Measurements from ENCODE around the gene SOX18.

Gene SOX18

DNA sequence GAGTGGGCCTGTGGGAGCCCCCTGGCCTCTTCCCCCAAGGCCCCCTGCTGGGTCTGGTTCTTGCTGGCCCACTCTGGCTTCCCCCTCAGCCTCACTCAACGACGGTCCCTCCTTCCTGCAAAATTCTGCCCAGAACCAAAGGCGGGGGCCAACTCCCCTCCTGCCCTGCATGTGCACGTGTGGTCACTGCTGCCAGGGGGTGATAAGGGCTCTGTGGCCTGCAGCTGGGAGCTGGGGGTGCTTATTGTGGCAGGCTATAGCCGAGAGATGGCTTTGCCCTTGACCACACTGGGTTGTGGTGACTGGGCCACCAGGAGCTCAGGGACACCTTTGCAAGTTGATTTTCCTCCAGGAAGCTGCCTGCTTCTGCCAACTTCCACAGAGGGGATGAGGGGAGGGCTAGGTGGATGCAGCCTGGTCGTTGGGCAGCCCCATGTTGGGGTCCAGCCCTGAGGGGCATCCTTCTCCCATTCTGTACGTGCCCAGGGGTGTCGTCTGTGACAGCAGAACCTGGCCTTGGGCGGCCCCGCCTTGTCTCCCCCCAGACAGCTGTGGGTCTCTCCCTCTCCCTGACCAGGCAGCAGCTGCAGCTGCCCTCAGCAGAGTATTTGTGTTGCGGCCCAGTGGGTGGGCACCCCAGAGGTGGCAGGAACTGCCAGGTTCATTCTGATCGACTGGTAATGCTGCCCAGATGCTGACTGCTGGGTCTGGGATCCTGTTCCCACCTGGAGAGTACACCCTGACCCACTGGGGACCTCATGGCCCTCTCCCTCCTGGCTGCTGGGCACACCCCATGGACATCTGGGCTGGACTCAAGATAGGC lies 19.2 kb upstream of the SOX18 start:
- no peak for DNase-seq (ENCODE audit: low read depth in 2 of 2)

DNA sequence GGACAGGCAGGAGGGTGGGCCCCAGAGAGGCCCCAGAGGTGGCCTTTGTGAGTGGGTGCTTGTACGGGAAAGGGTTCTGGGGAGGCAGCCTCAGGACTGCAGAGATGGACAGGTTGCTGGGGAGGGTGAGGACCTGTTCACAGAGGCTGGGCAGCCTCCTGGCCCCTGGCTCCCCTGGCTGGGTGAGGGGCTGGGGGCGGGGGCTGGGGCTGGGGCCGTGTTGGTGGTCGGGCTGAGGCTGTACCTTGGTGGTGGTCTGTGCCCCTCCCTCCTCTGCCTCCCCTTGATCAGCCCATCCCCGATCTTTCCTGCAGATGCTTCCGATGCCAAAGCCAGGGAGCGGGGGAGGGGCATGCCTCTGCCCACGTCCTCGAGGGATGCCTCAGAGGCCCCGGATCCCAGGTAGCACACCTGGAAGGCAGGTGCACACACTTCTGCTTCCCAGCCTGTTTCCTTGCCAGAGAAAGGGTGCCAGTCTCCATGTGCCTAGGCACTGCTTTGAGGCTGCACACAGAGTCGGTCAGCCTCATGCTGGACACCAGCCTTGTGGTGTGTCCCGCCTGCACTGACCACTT lies 18.4 kb upstream of the SOX18 start:
- DNase-seq (ENCODE audit: low read depth in 2 of 2) = no peak

DNA sequence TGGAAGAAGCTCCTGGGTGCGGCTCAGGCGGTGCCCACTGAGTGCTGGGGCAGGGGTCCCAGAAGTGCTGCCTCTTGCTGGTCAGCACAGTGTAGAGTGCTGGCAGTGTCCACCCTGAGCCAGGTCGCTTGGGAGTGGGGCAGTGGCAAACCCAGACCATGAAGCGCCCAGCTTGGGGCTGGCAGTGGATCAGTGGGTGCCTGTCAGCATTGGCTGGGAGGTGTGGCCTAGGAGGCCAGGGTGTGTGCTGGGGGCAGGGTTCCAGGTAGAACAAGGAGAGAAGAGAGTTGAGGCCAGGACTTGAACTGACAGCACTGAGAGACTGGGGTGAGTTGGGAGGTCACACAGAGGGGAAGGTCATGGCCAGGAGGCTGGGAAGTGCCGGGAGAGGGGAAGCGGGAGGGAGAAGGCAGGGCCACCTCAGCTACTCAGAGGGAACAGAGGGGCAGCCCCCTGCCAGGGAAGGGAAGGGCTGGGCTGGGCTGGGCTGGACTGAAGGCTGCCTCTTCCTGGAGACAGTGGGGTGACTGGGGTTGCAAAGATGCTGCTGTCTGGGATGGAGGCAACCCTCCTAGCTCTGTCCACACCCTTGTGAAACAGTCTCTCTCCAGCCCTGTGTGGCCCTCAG lies 17.7 kb upstream of the SOX18 start:
- DNase-seq (ENCODE audit: low read depth in 2 of 2) = no peak

DNA sequence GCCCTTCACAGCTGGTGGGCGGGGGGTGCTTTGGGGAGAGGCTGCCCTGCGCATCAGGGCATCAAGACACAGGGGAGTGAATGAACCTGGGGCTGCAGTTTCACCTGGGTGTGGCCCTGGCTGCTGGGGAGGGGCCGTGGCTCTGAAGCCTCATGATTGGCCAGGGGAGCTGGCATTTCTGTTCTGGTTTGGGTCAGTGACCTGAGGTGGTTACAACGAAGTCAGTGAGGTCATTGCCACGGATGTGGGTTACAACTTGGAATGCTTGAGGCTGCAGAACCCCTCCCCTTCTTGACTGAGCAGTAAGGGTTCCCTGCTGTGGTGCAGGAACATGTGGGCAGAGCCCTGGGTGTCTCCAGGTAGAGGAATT lies 16.5 kb upstream of the SOX18 start:
- DNase-seq (ENCODE audit: low read depth in 2 of 2) = peak; percentile 48 to 61

DNA sequence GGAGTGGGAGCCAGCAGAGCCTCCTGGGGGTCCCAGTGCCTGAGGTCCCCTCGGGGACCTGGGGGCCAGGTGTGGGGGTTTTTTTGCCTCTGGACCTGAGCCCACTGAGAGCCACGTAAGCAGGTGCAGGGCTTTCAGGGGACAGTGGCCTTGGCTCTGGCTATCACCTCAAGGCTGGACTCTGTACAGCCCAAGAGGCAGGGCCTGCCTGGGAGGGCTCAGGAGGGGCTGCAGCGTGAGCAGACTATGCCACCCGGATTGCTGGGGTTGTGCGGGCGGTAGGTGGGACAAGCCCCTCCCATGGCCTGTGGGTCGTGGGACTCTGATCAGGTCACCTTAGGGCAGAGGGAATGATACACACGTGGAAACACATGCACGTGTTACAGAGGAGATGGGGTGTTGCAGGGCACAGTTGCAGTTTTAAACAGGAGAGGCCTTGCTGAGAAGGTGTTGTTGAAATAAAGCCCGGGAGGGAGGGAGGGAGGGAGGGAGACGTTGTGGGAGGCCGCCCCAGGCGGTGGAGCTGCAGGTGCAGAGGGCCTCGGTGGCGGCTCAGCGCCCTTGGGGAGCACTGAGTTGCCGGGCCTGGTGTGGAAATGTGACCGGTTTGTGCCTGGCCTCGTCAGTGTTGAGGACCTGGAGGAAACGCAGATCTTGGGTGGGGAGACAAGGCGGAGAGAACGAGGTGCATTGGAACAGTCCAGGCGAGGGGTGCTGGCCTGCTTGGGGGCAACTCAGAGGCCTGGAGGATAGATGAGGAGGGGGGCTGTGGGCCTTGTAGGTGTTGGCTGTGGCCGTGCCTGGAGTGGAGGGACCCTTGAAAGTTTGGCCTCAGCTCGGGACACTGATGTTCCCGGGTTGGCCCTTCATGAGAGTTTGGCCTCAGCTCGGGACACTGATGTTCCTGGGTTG lies 15.9 kb upstream of the SOX18 start:
- no peak for DNase-seq (ENCODE audit: low read depth in 2 of 2)

DNA sequence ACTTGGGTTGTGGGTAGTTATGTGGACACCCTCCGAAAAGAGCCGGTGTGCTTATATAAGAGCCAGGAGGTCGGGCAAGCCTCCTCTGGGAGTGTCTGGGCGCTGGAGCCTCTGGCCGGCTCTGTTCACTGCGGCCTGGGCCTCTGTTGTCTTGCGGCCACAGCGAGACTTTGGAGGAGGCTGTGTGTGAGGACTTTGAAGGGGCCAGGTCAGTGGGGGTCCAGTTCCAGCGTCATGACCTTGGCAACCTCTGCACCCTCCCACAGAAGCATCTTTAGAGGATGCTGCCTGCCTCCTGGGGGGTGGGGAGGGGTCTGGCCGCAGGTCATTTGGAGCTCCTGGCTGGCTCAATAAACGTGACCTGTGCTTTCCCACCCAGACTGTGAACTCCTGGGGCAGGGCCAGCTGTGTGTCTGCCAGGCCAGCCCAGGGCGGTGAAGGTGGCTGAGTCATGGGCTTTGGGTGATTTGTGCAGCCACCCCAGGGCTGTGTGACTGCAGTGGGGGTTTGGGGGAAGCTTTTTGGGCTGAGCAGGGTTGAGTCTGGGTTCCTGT lies 14.8 kb upstream of the SOX18 start:
- no peak for DNase-seq (ENCODE audit: low read depth in 2 of 2)

DNA sequence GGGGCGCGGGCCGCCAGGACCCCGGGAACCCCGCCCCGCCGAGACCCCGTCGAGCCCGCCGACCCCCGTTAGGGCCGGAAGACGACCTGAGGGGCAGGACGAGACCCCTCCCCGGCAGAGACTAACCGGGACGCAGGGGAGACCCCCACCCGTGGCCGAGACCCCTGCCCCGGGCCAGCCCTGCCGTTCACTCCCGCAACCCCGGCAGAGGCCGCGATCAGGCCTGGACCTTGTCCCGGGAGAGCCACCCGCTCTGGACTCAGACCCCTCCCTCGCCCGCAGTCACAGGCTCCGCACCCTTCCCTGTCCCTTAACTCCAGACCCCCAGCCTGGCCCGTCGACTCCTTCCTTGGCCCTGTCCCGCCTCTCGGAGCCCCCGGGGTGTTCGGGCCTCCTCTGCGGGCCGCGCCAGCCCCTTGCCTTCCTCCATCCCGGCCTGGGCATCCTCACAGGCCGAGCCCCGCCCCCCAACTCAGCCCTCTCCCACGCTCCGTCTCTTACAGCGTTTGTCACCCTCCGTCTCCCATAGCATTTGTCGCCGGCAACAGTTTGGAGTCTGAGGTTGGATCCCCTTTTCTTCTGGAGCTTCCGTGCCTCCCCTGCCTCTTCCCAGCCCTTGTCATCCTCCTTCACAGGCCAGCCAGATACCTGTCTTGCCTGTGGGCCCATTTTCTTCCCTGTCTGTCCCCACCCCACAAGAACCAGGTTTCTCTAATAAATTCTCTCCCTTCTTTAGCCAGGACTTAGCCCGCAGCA lies 14.1 kb upstream of the SOX18 start:
- peak in 1 of 2 donors; percentile 51 for DNase-seq (ENCODE audit: low read depth in 2 of 2)

DNA sequence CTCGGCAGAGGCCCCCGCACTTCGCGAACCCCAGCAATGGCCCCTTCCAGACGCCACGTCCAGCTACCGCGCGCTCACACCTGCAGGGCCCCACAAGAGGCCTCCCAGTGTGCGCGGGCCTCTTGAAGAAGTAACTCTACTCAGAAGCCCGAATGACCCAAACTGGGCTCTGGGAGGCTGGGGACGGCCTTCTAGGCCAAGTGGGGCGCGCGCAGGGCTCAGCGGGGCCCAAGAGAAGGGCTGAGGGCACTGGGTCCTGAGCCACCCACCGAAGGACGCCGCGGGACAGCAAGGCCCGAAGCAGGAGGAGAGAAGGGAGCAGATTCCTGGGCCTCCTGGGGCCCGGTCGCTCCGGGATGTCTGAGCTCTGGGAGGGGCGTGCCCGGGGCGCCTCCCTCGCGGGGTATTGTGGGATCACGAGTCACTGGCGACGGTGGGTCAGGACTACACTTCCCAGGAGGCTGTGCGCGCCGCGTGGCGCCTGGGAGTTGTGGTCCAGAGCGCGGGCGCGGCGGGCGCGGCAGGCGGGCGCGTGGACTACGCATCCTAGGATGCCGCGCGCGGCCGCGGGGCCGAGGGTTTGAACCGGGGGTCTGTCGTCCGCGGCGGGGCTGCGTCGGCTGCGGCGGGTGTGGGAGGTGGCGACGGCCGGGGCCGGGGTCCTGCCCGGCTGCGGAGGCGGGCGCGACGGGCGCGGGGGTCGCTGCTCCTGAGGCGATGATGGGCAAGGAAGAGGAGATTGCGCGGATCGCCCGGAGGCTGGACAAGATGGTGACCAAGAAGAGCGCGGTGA lies 13.4 kb upstream of the SOX18 start, which contains the start of gene TCEA2:
TSS of gene TCEA2 (plus strand) at position 603 of the 793 bp plus-strand sequence. CDS start at position 718, 115 bp downstream.
- peak; percentile 87 to 95 for DNase-seq (ENCODE audit: low read depth in 2 of 2)

DNA sequence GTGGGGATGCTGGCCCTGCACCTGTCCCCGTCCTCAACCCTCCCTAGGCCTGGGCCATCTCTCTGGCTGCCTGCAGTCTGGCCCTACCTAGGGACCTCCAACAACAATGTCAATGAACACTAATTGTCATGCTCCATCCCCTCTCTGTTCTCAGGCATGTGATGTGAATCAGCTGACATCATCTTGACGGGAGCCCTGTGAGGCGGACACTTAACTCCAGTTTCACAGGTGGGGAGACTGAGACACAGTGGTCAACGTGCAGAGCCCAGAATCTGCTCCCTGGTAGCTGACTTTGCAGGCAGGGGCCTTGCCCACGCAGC lies 12.8 kb upstream of the SOX18 start:
- no peak for DNase-seq (ENCODE audit: low read depth in 2 of 2)

DNA sequence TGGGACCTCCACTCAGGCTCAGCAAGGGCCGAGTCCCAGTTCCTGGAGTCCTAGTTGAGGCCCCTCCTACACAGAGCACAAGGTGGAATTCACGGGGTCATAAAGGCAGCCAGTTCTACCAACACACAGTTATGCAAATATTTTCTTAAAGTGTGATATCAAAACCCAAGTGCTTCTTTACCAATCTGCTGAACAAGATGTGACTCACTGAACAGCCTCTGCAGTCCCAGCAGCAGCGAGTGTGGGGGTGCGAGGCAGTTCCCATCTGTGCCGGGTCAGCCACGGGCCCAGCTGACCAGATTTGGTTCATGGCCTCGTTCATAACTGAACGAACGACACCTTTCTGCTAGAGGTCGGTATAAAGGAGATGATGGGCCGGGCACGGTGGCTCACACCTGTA lies 9.1 kb upstream of the SOX18 start:
- DNase-seq (ENCODE audit: low read depth in 2 of 2) = no peak

DNA sequence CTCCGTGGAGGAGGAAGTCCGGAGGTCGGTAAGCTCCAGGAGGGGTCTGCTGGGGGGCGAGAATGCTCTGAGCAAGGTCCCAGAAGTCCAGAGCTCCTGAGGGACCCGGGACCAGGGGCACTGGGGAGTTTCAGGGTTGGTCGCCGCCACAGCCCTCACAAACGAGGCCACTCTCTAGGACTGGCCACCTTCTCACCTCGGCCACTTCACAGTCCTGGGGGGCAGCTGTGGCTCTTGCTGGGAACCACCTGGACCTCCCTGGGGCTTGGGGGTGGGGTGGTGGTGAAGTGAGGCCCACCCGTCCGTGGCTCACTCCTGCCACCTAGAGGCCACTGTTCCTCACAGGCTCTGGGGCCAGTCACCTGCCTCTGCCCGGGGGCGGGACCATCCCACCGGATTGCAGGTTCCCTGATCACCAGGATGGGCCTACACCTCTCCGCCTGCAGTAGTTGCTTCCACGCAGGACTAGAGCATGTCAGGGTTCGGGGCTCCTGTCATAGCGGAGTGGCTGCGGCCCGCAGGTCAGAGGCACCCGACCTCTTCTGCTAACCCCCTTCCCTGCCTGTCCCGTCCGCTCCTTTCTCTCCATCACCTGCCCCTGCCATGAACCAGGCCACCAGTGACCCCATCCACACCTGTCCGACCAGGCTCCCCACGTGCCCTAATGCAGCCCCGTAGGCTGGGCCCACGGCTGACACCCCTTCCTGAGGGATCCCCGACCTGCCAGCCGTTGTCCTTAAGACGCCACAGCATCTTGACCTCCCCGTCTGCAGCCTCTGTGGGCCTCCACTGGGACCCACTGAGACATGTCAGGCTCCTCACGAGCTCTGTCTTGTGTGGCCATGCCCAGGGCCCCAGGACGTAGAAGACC lies 8.4 kb upstream of the SOX18 start:
- DNase-seq (ENCODE audit: low read depth in 2 of 2) = peak; percentile 68 to 86

DNA sequence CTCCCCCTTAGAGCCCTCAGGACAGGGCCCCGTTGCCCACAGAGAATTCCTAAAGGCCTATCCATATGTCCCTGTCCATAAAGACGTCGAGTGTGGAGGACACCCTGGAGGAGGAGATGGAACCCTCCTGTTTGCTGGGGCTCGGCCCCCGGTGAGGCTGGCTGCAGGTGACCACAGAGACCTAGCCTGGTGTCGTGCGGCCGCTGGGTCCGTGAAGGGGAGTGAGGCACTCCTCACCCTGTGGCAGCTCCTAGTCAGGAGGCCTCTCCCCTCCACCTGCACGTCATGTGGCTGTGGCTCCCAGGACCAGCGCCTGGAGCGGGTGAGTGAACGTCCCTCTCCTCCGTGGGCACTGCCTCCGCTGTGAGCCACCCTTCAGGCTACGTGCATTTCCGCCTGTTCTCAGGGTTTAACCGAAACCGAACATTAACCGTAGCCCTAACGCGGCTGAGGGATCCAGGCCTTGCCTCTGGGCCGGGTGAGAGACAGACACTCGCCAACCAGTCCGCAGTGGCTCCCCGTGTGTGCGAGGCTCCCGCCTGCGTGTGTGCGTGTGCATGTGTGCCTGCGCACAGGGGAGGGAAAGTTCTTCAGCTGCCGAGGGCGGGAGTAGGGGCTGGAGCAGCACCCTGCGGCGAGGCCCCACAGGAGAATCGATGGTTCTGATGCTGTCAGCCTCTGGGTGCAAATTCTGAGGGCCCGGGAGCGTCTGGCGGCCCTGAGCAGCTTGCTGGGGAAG lies 7.6 kb upstream of the SOX18 start:
- DNase-seq (ENCODE audit: low read depth in 2 of 2) = no peak

DNA sequence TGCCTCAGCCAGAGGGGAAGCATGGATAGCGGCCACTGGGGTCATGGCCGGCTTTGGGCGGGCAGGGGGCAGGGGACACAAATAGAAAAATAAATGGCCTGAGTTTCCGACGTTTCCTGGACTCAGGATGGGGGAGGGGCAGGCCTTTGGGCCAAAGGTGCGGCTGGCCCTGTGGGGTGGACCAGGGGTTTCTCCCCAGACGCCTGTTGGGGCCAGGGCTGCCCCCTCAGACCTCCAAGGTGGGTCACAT lies 7.1 kb upstream of the SOX18 start:
- DNase-seq (ENCODE audit: low read depth in 2 of 2) = no peak

DNA sequence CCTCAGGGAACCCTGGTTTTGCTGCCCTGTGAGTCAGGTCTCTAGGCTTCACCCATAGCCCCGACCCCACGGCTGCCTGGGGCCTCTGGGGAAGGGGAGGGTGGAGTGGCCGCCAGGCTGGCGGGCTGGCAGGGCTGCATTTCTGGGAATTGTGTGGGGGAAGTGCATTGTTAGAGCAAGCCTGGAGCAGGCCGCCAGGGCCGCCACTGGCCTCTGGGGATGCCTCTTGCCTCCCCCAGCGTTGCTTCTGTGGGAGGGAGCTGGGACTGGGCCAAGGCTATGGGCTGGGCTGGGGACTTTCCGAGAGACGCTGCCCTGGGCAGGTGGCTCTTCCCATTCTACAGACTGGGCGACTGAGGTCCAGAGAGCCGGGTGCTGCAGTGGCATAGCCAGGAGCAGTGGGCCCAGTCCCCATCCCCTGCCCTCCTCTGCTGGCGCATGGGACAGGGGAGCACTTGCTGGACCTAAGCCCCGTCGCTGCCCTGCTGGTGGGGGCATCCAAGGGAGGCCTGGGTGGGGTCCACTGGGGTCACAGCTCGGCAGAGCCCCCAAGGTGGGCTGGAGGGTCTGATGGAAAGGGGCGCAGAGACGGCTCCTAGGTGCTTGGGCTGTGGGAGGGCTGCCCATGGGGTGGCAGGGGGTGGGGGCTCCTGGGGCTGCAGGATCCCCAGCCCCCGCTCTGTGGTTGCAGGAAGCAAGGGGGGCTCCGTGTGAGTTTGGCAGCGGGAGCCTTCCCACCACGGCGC lies 6.6 kb upstream of the SOX18 start:
- no peak for DNase-seq (ENCODE audit: low read depth in 2 of 2)

DNA sequence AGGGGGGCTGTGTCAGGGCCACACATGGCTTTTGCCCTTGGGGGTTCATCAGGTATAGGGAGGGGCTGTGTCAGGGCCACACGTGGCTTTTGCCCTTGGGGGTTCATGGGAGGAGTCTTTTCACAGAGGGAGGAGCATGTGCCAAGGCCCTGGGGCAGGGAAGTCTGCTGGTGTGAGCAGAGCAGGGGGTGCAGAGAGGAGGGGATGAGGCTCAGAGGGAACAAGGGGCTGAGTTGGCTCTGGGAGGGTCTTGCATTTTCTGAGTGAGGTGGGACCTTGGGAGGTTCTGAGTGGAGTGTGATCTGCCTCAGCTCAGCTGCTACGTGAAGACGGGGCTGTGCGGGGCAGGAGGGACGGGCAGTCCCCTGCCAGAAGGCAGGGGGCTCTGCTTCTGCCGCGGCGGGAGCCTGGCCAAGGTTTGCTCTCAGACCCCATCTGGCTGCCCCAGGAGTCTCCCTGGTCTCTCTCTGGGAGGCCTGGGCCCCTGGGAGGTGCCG lies 6.0 kb upstream of the SOX18 start:
- DNase-seq (ENCODE audit: low read depth in 2 of 2) = no peak

DNA sequence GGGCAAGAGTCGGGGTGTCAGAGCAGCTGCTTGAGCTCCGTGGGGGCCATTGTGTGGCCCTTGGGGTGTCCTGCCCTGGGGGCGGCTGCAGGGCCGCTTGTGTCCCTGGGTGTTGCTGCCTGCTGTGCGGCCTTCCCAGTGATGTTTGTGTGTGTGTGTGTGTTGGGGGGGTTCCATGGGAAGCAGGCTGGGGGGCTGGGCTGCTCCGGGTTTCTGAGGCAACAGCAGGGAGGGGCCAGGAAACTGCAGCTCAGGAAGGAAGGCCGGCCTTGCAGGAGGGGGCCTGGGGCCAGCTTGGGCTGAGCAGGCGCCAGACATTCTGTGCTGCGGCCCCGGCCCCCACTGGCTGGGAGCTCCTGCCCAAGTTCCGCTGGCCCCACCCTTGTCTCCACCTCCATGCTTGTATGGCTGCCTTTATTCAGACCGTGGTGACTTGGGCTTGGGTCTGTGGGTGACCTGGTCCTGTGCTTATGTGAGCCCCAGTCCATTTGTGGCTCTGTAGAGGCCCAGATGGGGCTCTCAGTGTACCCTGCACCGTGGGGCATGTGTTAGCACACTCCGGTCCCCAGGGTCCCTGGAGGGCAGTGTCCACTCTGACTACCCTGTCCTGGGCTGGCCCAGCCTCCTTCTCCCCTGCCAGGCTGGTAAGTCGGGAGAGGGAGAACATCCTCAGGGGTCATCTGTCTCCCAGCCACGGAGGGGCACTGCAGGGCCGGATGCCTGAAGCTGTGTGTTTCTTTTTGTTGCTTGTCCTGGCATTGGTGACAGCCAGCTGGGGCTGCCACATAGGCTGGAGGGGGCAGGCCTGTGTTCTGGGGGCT lies 4.6 kb upstream of the SOX18 start:
- DNase-seq (ENCODE audit: low read depth in 2 of 2) = no peak

Measured in stimulated activated CD4-positive, alpha-beta T cell treated with anti-CD3 and anti-CD28 coated beads, Interleukin-15, amount 100 ng/mL, for 48 hours (primary cell).